GM21360 (cell line): ENCODE data around the gene FOXI1.
"Not testable (repeated sequence)": the region's sequence is repeated elsewhere in the genome, so short reads cannot be mapped to it uniquely, and the experiment has no call there.

Experiments used
- ATAC-seq: cut with Tn5 transposase; IDR thresholded peaks from one replicate; pipeline ENCODE4 v1.9.1; 2021; ENCODE audit warnings: mild to moderate bottlenecking, moderate library complexity; ENCODE audit not compliant: unreplicated experiment

FOXI1 gene

DNA sequence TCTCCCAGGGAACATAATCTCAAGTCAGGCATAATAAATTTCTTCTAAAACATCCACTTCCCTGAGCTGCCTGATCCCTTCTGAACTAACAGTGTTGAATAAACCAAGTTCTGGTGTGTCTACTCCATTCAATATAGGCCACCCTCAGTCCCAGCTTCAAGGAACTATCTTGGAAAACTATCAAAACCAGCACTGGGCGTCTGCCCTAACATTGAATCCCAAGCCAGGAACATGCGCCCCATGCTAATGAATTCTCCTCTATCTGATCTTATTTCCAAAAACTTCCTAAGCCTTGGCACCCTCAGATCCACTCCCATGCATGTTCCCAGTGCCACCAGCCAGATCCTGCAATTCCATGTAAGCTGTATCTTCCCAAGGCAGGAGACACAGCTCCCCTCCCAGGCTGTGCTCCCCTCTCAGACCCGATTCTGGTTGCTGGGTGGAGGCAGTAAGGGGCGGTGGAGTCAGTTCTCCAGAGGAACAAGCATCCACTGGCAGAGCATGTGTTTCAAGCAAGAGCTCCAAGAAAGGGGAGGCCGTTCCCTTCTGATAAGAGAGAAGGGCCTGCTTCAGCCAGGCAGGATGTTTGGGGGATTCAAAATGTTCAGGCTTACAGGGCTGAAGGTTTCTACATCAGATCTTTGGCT is 13.1 kb upstream of the FOXI1 start:
- no peak for ATAC-seq

DNA sequence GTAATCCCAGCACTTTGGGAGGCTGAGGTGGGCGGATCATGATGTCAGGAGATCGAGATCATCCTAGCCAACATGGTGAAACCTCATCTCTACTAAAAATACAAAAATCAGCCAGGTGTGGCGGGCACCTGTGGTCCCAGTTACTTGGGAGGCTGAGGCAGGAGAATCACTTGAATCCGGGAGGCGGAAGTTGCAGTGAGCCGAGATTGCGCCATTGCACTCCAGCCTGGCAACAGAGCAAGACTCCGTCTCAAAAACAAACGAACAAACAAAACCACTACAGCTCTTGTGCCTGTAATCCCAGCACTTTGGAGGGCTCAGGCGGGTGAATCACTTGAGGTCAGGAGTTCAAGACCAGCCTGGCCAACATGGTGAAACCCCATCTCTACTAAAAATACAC is 11.4 kb upstream of the FOXI1 start:
- ATAC-seq, result not testable (repeated sequence)

DNA sequence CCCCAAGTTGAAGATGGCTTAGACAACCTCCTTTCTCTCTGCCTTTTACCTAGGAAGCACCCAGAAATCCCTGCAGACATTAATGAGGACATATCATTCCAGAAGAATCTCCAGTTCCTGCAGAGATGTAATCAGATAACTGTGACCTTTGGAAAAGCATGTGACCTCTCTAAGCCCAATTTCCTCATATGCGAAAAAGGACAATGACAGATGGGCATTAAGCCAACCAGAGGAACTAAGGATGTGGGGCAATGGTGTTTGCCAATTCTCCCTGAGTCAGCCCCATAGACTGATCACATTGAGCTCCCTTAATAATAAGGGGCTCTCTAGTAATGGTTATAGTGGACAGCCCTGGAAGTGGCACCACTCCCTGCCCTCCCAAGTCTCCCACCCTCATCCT is 10.1 kb upstream of the FOXI1 start:
- no peak for ATAC-seq

DNA sequence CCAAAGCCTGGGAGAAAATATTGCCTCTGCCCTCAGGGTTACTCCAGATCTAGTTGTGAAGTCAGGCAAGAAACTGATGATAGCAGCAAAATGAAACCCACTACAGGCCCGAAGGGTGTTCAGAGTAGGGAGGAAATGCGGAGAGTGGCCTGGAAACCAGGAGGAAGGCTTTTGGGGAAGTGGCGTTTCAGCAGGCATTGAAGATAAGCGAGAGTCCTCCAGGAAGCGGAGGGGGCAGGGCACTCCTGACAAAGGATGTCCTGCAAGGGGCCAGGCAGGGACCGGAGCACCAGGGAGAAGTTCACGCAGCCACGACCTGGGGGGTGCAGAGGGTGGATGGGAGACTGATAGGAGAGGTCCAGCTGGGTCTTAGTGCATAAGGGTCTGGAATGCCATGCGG is 7.8 kb upstream of the FOXI1 start:
- no peak for ATAC-seq

DNA sequence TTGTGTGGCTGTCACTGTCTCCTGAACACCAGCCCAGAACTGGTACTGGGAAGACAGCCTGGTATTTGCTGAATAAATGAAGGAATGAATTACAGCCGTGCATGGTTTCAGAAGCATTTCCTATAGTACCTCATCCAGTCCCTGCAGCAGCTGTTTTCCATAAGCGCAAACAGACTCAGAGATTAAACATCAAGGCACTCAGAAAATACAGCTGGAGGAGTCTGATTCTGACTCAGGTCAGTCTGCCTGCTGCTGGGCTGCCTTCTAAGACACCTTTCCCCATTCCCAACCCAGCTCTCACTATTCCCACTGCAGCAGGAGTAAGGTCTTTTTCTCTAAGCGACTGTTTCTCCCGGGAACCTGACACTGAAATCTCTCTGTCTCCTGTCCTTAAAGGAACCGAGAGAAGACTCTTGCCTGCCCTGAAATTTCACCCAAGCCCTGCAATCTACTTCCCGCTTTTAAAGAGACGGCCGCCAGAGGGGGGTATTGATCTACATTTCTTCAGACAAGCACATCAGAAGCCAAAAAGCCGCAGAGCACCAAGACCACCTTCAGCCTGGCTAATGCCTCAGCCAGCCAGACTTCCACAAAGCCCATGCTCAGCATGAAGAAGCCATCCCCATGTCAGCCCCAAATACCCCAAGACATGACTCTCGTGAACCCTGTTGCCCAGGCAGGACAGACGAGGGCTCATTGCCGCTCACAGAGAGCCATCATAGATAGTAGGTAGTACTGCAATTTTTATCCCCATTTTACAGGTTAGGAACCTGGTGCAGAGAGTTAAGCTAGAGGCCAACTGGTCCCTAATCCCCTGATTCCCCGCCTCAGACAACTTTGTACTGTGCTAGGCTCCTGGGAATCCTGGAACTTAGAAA is 5.4 kb upstream of the FOXI1 start:
- no peak for ATAC-seq

DNA sequence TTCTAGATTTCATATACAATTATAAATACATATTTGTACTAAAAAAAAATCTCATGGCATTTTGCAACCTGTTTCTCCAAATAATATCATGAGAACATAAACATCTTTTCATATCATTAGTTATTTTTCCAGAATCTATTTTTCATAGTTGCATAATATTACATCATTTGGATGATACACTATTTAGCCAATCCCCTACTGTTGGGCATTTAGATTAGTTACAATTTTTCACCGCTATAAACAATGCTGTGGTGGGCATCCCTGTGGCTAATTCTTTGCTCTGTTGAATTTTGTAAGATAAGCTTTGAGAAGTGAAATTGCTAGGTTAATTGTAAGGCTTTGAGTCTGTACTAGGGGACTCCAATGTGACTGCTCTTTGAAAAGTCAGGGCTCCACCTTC is 2.2 kb upstream of the FOXI1 start:
- ATAC-seq, result no peak

DNA sequence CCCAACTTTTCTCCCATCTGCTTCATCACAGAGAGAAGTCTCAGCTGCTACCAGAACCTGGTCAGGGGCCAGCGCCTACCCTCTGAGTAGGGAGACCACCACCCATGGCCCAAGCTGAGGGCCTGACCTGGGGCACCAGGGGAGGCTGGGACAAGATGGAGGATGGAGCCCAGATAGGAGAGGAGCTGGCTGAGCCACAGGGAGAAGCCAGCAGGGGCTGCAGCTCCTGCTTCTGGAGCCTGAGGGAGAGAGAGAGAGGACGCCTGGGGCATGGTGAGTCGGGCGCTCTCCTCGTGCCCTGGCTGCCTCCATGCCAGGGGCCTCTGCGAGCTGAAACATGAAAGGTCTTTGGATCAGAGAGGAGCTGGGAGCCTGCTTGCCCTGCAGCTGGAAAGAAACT is 1.4 kb upstream of the FOXI1 start:
- ATAC-seq, result no peak

DNA sequence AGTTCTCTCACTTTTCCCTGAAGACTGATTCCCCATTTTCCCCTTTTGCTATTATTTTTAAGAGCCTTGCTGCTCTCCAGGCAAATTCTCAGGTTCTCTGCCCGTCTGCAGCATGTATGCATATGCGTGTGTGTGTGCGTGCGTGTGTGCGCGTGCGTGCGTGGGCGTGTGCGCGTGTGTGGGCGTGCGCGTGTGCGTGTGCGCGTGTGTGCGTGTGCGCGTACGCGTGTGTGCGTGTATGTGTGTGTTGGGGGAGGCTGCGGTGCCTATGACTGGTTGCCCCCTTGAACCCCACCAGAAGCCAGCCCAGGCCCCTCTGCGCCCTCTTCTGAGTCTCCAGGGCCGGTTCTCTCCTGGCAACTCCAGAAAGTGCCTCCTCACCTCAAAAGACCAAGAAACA is 987 bp upstream of the FOXI1 start:
- no peak for ATAC-seq

DNA sequence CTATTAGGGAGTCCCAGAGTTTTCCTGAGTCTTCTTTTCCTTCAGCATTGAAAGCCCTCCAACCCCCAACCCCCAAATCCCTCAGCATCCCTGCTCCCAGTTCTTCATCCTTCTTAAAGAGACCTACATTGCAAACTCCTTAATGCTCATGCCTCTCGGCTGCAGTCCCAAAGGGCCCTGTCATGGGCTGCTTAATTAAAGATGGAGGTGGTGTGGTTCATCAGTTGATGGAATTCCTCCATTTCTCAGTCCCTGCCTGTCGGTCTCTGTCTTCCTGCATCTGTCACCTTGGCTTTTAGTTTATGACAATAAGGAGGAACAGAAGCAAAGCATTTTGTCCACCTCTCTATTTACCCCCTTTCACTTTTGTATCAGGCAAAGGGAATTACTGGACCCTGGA is 2.0 kb downstream of the FOXI1 start:
- ATAC-seq, result no peak

DNA sequence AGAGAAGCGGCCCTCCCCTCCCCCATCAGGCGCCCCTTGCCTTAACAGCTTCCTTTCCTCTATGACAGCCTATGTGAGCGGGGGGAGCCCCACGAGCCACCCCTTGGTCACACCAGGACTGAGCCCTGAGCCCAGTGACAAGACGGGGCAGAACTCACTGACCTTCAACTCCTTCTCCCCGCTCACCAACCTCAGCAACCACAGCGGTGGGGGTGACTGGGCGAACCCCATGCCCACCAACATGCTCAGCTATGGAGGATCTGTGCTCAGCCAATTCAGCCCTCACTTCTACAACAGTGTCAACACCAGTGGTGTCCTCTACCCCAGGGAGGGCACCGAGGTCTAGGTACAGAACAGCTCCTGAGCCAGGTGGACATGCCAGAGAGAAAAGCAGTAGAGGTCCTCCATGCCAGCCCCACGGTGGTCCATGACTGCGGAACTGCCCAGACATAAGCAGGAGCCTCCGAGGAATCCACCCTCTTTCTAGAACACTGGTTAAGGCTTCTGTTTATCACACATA is 2.6 kb downstream of the FOXI1 start:
- no peak for ATAC-seq

DNA sequence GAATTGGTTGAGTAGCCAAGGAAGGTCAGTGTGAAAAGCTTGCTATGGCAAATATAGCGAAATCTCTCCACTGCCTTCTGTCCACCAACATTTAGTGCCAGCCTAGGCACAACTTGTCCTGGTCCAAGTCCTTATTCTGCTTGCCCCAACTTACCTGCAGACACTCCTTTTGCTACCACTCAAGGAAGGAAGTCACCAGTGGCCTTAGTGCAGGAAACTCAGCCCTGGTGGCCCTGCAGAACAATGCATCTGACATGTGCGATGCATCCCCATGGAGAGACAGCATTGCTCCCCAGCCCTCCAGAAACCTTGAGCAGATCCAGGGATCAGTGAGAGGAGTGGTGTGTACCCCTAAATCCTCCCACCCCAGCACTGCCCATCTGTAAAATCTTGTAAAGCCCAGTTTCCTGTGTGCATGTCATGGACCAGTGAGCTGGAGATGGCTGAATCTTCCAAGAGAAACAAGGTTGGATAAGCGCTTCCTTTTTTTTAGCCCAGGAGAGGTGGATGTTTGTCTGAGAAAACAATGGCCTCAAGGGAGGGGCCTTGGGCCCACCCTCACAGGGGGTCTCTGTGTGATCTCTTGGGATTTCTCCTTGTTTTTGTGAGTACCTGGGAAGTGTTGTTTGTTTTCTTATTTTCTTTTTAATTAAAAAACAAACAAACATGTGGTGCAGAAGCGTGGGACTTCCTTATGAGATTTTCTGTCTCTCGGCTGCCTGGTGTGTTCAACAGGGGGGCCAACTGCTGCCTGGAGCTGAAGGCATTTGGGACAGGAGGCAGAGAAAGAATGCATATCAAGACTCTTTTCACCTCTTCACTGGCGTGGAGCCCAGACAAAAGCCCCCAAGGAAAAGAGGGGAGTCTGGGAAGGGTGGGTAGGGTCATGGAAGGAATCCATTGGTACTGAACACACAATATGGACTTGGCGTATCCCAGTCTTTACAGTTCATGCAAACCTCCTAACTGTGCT is 3.6 kb downstream of the FOXI1 start:
- ATAC-seq, result no peak

DNA sequence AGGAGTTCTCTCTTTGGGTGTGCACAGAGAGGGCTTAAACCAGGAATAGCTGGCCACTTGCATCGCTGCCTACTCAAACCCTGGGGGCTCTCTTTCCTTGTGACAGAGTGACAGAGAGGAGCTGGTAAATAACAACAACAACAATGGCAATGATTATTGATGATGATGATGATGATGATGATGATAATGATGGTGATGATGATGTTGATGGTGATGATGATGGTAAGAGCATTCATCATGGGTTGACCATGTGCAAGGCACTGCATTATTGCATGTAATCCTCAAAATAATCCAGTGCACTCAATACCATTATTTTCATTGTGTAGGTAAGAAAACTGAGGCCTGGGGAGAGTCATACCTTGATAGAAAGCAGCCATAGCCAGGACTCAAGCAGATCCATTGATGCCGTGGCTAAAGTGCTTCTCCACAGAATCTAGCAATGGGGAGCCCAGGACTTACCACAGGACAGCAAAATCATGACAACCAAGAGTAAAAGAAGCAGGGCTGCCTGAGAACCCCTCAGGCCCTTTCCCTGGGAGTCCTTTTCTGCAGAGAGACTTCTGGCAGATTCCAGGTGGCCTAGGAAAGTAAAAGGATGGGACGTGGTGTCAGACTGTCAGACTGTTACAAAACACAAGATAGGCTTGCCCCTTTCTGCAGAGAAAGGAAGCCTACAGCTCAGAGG is 4.8 kb downstream of the FOXI1 start:
- ATAC-seq, result no peak

DNA sequence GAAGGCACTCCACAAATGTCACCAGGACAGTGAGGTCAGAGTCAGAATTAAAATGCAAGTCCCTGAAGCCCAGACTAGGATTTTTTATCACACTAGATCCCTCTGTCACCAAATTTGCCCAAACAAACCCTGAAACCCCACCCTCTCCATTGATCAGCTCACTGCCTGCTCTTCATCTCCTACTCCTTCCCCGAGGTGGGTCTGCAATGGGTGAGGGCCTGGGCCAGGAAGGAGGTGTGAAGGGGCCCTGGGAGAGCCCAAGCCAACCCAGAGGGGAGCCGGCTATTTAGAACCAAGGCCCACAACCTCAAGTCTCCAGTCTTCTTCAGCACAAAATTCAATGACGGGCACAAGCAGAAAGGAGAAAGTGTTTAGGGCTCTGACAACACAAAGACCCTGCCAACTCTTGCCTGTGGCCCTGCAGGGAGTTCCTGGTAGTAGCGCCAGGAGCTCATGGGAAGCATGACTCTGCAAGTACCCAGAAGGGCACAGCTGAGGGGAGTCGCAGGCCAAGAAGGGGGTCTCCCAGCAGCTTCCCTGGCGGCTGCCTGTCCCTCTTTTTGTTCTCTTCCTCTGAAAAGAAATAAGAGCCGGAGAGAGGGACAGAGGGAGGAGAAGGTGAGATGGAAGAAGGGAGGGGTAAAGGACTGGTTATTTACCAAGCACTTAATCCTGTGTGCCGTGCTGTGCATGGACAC is 5.5 kb downstream of the FOXI1 start:
- no peak for ATAC-seq

DNA sequence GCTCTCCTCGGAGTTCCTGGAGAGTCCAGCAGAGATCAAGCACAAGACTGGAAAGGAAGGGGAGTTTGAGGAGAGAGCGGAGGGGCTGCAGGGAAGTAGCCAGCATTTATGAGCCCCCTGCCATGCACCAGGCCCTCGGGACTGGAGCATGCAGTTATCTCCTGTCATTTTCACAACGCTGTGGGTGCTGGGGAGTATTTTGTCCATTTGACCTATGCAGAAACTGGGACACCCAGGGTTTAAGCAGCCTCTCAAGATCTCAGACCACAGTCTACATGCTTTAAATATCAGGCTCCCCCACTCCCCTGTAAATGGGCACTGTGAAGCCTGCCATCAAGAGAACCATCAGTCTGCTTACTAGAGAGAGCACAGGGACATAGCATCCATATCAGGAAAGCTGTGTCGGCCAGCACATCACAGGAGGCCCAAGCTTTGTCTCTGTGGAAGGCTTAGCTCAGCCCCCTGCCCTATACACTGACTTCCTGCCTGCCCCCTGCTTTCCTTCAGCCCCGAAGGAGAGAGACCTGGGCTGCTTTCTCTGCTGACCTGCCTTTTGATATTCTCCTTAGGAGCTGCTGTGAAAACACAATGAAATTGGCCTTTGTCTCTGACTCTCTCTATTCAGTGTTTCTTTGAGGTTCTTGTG is 7.3 kb downstream of the FOXI1 start:
- no peak for ATAC-seq

DNA sequence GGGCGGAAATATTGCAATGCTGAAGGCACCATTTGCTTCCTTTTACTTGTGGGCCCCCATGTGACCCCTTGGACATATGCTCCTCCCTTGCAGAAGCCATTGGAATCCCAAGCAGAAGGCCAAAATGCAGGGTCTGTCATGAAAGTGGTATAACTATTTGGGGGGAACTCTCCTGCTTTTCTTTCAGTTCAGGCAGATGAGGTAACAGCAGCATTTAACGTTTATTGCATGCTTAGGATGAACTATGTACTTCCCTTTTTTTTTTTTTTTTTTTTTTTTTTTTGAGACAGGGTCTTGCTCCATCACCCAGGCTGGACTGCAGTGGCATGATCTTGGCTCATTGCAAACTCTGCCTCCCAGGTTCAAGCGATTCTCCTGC is 7.8 kb downstream of the FOXI1 start:
- no peak for ATAC-seq

DNA sequence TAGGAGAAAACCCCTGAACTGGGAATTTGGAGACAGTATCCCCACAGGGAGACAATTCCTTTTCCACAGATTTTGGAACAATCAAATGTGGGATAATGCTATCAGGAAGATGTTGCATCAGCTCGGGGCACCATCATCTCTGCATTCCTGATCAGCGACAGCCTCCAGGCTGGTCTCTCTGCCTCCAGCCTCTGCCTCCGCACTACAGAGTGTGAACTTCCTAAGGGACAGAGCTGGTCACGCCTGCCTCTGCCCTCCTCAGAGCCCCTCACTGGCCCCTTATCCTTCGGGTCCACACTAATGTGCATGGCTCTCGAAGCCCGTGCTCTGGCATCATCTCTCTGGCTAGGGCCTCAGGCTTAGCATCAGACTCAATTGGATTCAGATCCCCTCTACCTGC is 8.6 kb downstream of the FOXI1 start:
- ATAC-seq, result no peak

DNA sequence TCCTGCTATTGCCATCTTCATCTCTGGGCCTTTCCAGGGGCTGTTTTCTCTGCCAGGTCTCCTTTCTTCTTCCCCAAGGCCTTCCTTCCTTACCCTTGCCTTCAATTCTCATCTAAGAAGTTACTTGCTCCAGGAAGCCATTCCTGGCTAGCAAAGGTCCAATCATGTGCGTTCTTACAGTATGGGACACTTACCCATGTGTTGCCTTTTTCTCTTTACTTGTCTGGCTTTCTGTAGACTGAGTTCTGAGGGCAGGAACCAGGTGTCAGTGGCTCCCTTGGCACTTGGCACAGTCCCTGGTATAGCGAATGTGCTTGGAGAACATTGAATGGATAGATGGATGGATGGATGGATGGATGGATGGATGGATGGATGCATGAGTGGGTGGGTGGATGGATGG is 10.2 kb downstream of the FOXI1 start:
- no peak for ATAC-seq

DNA sequence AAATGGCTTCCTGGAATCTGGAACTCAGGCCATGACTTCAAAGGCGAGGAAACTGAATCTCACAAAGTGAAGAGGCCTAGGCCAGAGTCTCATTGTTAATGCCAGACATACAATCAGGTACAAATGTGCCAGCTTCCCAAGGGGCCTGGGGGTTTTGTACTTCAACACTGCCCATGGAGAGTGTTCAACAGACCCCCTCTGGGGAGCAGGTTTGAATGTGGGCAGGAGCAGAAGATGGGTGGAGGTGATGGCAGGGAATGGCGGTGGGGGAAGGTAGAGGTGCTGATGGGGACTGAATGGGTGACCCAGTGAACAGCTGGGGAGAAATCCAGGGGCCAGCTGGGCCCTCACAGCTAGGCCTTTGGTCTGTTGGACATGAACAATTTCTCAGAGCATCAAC is 12.0 kb downstream of the FOXI1 start:
- ATAC-seq, result no peak

DNA sequence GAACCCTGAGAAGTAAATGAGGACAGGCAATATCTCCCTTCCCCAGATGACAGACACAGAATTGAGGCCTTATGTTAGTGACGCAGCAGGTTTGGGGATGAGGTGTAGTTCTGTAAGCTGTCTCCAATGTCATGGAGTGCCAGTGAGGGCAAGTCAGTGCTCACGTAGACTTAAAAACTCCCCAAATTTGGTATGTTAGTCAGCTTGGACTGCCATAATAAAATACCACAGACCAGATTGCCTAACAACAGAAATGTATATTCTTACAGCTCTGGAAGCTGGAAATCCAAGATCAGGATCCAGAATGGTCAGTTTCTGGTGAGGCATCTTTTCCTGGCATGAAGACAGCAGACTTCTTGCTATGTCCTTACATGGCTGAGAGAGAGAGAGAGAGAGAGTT is 14.9 kb downstream of the FOXI1 start:
- no peak for ATAC-seq

DNA sequence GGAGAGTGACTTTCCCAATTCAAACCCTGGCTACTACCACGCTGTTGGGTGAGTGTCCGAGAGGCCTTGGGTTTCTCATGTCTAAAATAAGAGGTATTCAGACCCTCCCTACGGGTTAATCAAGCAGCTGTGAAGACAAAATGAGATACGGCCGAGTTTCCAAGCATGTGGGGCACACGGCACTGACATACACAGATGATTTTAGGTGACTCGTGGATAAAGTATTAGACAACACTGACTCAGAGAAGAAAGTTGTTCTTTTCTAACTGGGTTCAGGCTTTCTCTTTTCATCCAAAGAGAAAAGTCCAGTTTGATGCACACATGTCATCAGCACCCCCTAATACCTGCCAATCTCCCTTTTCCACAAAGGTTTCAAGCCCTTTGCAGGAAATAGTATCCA is 15.6 kb downstream of the FOXI1 start:
- ATAC-seq, result no peak
